AG10803 (cell line): Measurements from ENCODE around the gene MCTP1.

Experiments
- DNase-seq: peaks from one replicate; pipeline ENCODE4 v3.0.0; 2010; ENCODE audit warnings: low read depth
- H3K4me3 ChIP-seq: 2 replicates; pipeline ENCODE4 v1.5.1; 2011; ENCODE audit warnings: mild to moderate bottlenecking, low read length, control low read depth
- CTCF ChIP-seq: conservative IDR thresholded peaks from 2 replicates; pipeline ENCODE4 v1.5.1; 2011; ENCODE audit warnings: mild to moderate bottlenecking, low read length, control low read depth, inconsistent platforms

The MCTP1 gene

GRCh38 chr5:94808497-94808896, 476.4 kb downstream of the MCTP1 start:
- DNase-seq: no peak
- H3K4me3 ChIP-seq: no peak overlapping the region
- TF ChIP-seq CTCF: no peak

- H3K4me3 ChIP-seq: no peak overlapping the region
- DNase-seq: no peak
- TF ChIP-seq CTCF: no peak
Measured at GRCh38 chr5:94807985-94808384, 476.9 kb downstream of the MCTP1 start.

GRCh38 chr5:94802450-94802849, 482.4 kb downstream of the MCTP1 start:
- no peak for DNase-seq
- H3K4me3 ChIP-seq: no peak overlapping the region
- TF ChIP-seq CTCF: no peak

- no peak for TF ChIP-seq CTCF
- no peak overlapping the region for H3K4me3 ChIP-seq
- DNase-seq: no peak
Measured at GRCh38 chr5:94796586-94796985, 488.3 kb downstream of the MCTP1 start.

GRCh38 chr5:94793816-94794198, 491.1 kb downstream of the MCTP1 start:
- H3K4me3 ChIP-seq: no peak overlapping the region
- peak; percentile 57 for DNase-seq
- TF ChIP-seq CTCF: no peak

- no peak overlapping the region for H3K4me3 ChIP-seq
- TF ChIP-seq CTCF: no peak
- DNase-seq: peak; percentile 84
Measured at GRCh38 chr5:94793113-94793815, 491.6 kb downstream of the MCTP1 start.

- no peak for DNase-seq
- TF ChIP-seq CTCF: no peak
Measured at GRCh38 chr5:94791829-94792228, 493.1 kb downstream of the MCTP1 start.

More at GRCh38 chr5:94791829-94792228, 493.1 kb downstream of the MCTP1 start:
- no peak overlapping the region for H3K4me3 ChIP-seq
